Lower lobe of right lung (tissue), 2 donors: Measurements from ENCODE around the gene MAGI1. TPM values are rescaled to one million over a fixed set of nuclear protein-coding genes. Genes with fewer than 3 reads are reported as not detected.

ENCODE experiments used
- ATAC-seq, 2 donors: fragments of 200-7000 bp; cut with Tn5 transposase; one replicate each; pipeline ENCODE4 v1.9.1; 2020 to 2022; ENCODE audit warnings: mild to moderate bottlenecking in 2 of 2, moderate library complexity in 2 of 2
- DNase-seq: peaks from one replicate; pipeline ENCODE4 v3.0.0-alpha.2; 2020
- H3K27ac ChIP-seq: fragments of 200-600 bp; one replicate; pipeline ENCODE4 v1.8.0; 2022
- H3K27me3 ChIP-seq: fragments of 200-600 bp; one replicate; pipeline ENCODE4 v1.8.0; 2022; ENCODE audit warnings: low read depth
- H3K36me3 ChIP-seq: fragments of 200-600 bp; one replicate; pipeline ENCODE4 v1.8.0; 2022; ENCODE audit warnings: mild to moderate bottlenecking
- H3K4me1 ChIP-seq: fragments of 200-600 bp; one replicate; pipeline ENCODE4 v1.8.0; 2022
- H3K4me3 ChIP-seq: fragments of 200-600 bp; one replicate; pipeline ENCODE4 v1.8.0; 2022; ENCODE audit warnings: mild to moderate bottlenecking
- H3K9me3 ChIP-seq: fragments of 200-600 bp; one replicate; pipeline ENCODE4 v1.8.0; 2022
- CTCF ChIP-seq: fragments of 200-600 bp; IDR thresholded peaks from one replicate; pipeline ENCODE4 v1.8.0; 2022; ENCODE audit warnings: antibody characterized with exemption, mild to moderate bottlenecking
- intact Hi-C: fragments of 100-400 bp; cut with DNase I; formaldehyde crosslinking; loops from one replicate; pipeline ENCODE4 v1.11.0; 2022
- total RNA-seq: library from RNA; stranded (reverse); fragmentation: NEBNext Ultra II Directional; extraction: Animal tissue kit (Norgen Biotek cat#: 25700); gene quantifications from one replicate; pipeline ENCODE4 v1.2.1, GENCODE V29; 2021
- donor health status: DM: no; HTN: yes; CAD: no; lungs with severe emphysema.

The MAGI1 gene
- total RNA-seq, 1 donor from 2014 or later: 35.5 TPM

DNA sequence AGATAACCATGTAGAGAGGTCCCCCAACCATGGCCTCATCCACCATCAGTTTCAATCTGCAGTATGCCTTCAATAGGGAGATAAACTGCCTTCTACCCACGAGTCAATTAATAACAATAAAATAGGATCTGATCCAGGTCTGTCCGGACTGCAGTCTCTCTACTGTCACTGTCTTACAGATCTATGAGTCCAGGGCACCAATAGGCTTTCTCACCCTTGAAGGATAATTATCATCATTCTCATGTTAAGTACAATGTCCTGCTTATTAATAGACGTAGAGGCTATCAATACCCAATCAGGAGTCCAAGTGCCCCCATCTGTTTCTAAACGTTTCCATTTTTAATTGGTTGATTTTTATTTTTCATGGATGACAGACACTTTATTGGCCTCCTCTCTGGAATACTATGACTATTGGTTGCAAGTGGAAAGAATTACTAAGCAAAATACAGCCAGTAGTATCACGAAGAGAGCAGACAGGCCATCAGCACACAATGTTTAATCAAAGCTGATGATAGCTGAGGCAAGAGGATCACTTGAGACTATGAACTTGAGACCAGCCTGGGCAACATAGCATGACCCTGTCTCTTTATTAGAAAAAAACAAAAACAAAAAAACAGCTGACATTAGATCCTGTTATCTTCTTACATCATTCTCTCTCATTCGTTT is 480.7 kb downstream of the MAGI1 start:
- intact Hi-C loops: no loop called here
- ATAC-seq (no peak), DNase-seq (no peak)
- Histone ChIP-seq H3K27ac (no peak overlapping the region), H3K9me3 (no peaks in the 10 kb centered on the region), H3K4me1 (no peaks in the 10 kb centered on the region), H3K27me3 (no peaks in the 10 kb centered on the region), H3K36me3 (no peaks in the 10 kb centered on the region), H3K4me3 (no peak overlapping the region)
- no peak for TF ChIP-seq CTCF

- ATAC-seq (no peak), DNase-seq (no peak)
- H3K27me3 ChIP-seq: no peaks in the 10 kb centered on the region
- no peaks in the 10 kb centered on the region for H3K36me3 ChIP-seq
- no peak for TF ChIP-seq CTCF
- H3K4me3 ChIP-seq: no peak overlapping the region
- no peak overlapping the region for H3K27ac ChIP-seq
- no peaks in the 10 kb centered on the region for H3K4me1 ChIP-seq
- intact Hi-C loops: no loop called here
- no peaks in the 10 kb centered on the region for H3K9me3 ChIP-seq
Measured at GRCh38 chr3:65556934-65557577, 481.7 kb downstream of the MAGI1 start.

- intact Hi-C loops: no loop called here
- DNase-seq (no peak), ATAC-seq (no peak)
- Histone ChIP-seq H3K27ac (no peak overlapping the region), H3K27me3 (peaks cover 4% of the 10 kb centered on the region), H3K4me3 (no peak overlapping the region), H3K9me3 (no peaks in the 10 kb centered on the region), H3K36me3 (no peaks in the 10 kb centered on the region), H3K4me1 (peaks cover 13% of the 10 kb centered on the region)
- TF ChIP-seq CTCF: no peak
Measured at GRCh38 chr3:65552434-65552833, 486.3 kb downstream of the MAGI1 start.

GRCh38 chr3:65551945-65552344 is 486.8 kb downstream of the MAGI1 start:
- Histone ChIP-seq H3K9me3 (no peaks in the 10 kb centered on the region), H3K4me3 (no peak overlapping the region), H3K27me3 (peaks cover 4% of the 10 kb centered on the region), H3K36me3 (no peaks in the 10 kb centered on the region), H3K4me1 (peaks cover 13% of the 10 kb centered on the region), H3K27ac (no peak overlapping the region)
- peak; percentile 76 to 81 for ATAC-seq
- intact Hi-C loops: no loop called here
- DNase-seq: no peak
- no peak for TF ChIP-seq CTCF

GRCh38 chr3:65550137-65550536 is 488.6 kb downstream of the MAGI1 start:
- no peak for ATAC-seq
- Histone ChIP-seq H3K27me3 (peaks cover 4% of the 10 kb centered on the region), H3K9me3 (no peaks in the 10 kb centered on the region), H3K27ac (no peak overlapping the region), H3K4me1 (peaks cover 13% of the 10 kb centered on the region), H3K4me3 (no peak overlapping the region), H3K36me3 (no peaks in the 10 kb centered on the region)
- TF ChIP-seq CTCF: no peak
- intact Hi-C loops: no loop called here
- no peak for DNase-seq
